ENCODE data around the gene LCN6. TPM values are rescaled to one million over a fixed set of nuclear protein-coding genes. Genes with fewer than 3 reads are reported as not detected.

Gene LCN6
- total and polyA plus RNA-seq, 9 of the 15 experiments (the other 6 are each of a cell fraction or from before 2014, with no cell fraction given): 0.10 to 0.45 (median 0.37) TPM; not detected in 5

DNA sequence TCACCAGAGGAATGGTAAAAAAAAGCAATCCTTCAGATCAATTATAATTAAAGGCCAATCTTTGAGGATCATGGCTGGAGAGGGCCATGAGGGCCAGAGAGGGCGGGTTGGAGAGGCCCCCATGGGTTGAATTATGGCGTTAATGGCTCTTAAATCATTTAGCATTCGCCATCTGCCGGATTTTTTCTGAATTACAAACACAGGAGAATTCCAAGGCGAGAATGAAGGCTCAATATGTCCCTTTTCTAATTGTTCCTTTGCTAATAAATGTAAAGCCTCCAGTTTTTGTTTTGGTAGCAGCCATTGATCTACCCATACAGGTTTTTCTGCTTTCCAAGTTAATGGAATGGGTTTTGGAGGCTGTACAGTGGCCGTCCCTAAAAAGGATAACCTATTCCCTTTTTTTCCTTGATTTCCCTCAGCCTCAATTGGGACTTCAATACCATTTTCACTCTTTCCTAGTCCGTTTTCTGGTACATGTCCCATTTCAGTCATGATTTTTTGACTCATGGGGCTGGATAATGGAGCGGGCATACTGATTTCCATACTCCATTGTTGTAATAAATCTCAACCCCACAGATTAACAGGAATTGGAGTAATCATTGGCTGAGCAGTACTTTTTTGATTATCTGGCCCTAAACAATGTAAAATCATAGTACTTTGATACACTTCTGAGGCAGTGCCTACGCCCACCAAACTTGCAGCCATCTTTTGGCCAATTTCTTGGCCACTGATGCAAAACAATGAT, 36.1 kb upstream of the LCN6 start (continued):
- TF ChIP-seq ZNF592 (IDR thresholded peaks at IDR 0.05) (no peak; the same call in 1 of the 2 replicates), ZBTB11 (CRISPR knock-in tag; IDR thresholded peaks at IDR 0.05) (peak in 1 of 3 experiments; percentile 43; a peak in 1 of 6 replicates), REST (IDR thresholded peaks at IDR 0.05; ENCODE audit: borderline replicate concordance) (peak; percentile 50; the same call in 1 of the 2 replicates), REST (CRISPR knock-in tag; IDR thresholded peaks at IDR 0.05; ENCODE audit: low read depth) (no peak), HINFP (tag; conservative IDR thresholded peaks at IDR 0.05; ENCODE audit: low read depth) (no peak), ZNF23 (CRISPR knock-in tag; IDR thresholded peaks at IDR 0.05) (no peak)

All from K562 (cell line).